Fibroblast of villous mesenchyme (primary cell): ENCODE data around the gene TCTN1. TPM values are rescaled to one million over a fixed set of nuclear protein-coding genes. Genes with fewer than 3 reads are reported as not detected.
A peak's percentile ranks its signal among the peaks of the same experiment; 100 is the strongest.
"Not testable (repeated sequence)": the region's sequence is repeated elsewhere in the genome, so short reads cannot be mapped to it uniquely, and the experiment has no call there.

Experiments used
- DNase-seq: peaks from one replicate; pipeline ENCODE4 v3.0.0-alpha.2; 2010; ENCODE audit warnings: low read depth
- H3K4me3 ChIP-seq: 2 replicates; pipeline ENCODE4 v1.5.1; 2011; ENCODE audit warnings: low read depth, mild to moderate bottlenecking, low read length
- CTCF ChIP-seq: IDR thresholded peaks from 2 replicates; pipeline ENCODE4 v1.5.1; 2012; ENCODE audit warnings: low read depth, mild to moderate bottlenecking, low read length; ENCODE audit not compliant: insufficient read depth
- total RNA-seq: library from RNA; depleted of rRNA; stranded (reverse); fragments of >200 nt; gene quantifications from 2 replicates; pipeline ENCODE4 v1.2.3, GENCODE V29; 2012

Gene TCTN1
- total RNA-seq, 1 donor = 28.9 TPM

- DNase-seq = no peak
- H3K4me3 ChIP-seq = no peak overlapping the region
- no peak for TF ChIP-seq CTCF
Measured at GRCh38 chr12:110579535-110580253, 34.2 kb upstream of the TCTN1 start.

GRCh38 chr12:110581931-110582275 lies 32.0 kb upstream of the TCTN1 start:
- DNase-seq = no peak

GRCh38 chr12:110582276-110583136 lies 31.4 kb upstream of the TCTN1 start:
- no peak for TF ChIP-seq CTCF
- DNase-seq = peak; percentile 47
- H3K4me3 ChIP-seq = peak overlapping the region; percentile 96

More at GRCh38 chr12:110581931-110582275, 32.0 kb upstream of the TCTN1 start:
- peak overlapping the region; percentile 96 for H3K4me3 ChIP-seq
- TF ChIP-seq CTCF = no peak

GRCh38 chr12:110583137-110584059 lies 30.5 kb upstream of the TCTN1 start, which contains the start of gene PPTC7:
Gene PPTC7, minus strand, starts transcription at chr12:110583318. Its CDS starts 287 bp downstream, at chr12:110583031.
- TF ChIP-seq CTCF = no peak
- peak within 1 kb of the TSS; percentile 96 for H3K4me3 ChIP-seq
- DNase-seq = peak; percentile 95

- peak; percentile 26 for DNase-seq
- TF ChIP-seq CTCF = no peak
Measured at GRCh38 chr12:110585231-110585799, 28.6 kb upstream of the TCTN1 start.

GRCh38 chr12:110587102-110587501 lies 26.8 kb upstream of the TCTN1 start:
- H3K4me3 ChIP-seq, DNase-seq: not testable (repeated sequence)

More at GRCh38 chr12:110585231-110585799, 28.6 kb upstream of the TCTN1 start:
- H3K4me3 ChIP-seq = no peak overlapping the region
